Small intestine (tissue), 7 donors: ENCODE data around the gene ABO. TPM values are rescaled to one million over a fixed set of nuclear protein-coding genes. Genes with fewer than 3 reads are reported as not detected.
"Not testable (repeated sequence)": the region's sequence is repeated elsewhere in the genome, so short reads cannot be mapped to it uniquely, and the experiment has no call there.

Source experiments
- DNase-seq, 2 donors: peaks; one replicate each; pipeline versions ENCODE4 v3.0.0 to v3.0.0-alpha.2; 2013
- FAIRE-seq: peaks from 2 replicates; lab custom pipeline; 2012; peaks lifted over from hg19 to GRCh38; lab: Jason Lieb, UNC
- H3K27ac ChIP-seq, 3 donors: one replicate each; pipeline ENCODE4 v1.5.1; 2013; ENCODE audit warnings: low read length in 2 of 3, mild to moderate bottlenecking in 2 of 3, control low read depth in 1 of 3, inconsistent platforms in 1 of 3, low read depth in 1 of 3, moderate library complexity in 1 of 3
- H3K27me3 ChIP-seq, 3 donors: one replicate each; pipeline ENCODE4 v1.6.1; 2013; ENCODE audit warnings: low read length in 3 of 3, inconsistent platforms in 1 of 3; ENCODE audit not compliant: control insufficient read depth in 3 of 3, insufficient read depth in 3 of 3
- H3K36me3 ChIP-seq, 3 donors: one replicate each; pipeline ENCODE4 v1.6.1; 2013; ENCODE audit warnings: low read length in 3 of 3, inconsistent platforms in 1 of 3, low read depth in 1 of 3, mild to moderate bottlenecking in 1 of 3, moderate library complexity in 1 of 3; ENCODE audit not compliant: control insufficient read depth in 3 of 3, insufficient read depth in 2 of 3
- H3K4me1 ChIP-seq, 3 donors: one replicate each; pipeline ENCODE4 v1.6.1; 2013; ENCODE audit warnings: low read length in 2 of 3, inconsistent platforms in 1 of 3, low read depth in 1 of 3, mild to moderate bottlenecking in 1 of 3, moderate library complexity in 1 of 3; ENCODE audit not compliant: control insufficient read depth in 3 of 3, insufficient read depth in 2 of 3
- H3K4me3 ChIP-seq, 3 donors: one replicate each; pipeline ENCODE4 v1.5.1; 2013; ENCODE audit warnings: low read length in 3 of 3, control low read depth in 1 of 3, inconsistent platforms in 1 of 3, low read depth in 1 of 3, mild to moderate bottlenecking in 1 of 3, moderate library complexity in 1 of 3
- H3K9me3 ChIP-seq, 2 donors: one replicate each; pipeline ENCODE4 v1.6.1; 2013; ENCODE audit warnings: low read depth in 1 of 2, low read length in 1 of 2; ENCODE audit not compliant: control insufficient read depth in 2 of 2, insufficient read depth in 1 of 2
- WGBS, 3 donors: extraction: QIAGEN DNeasy Blood & Tissue Kit; methylation state at CpG; one replicate each; pipeline ENCODE4 v1.1.7; 2013; 5-methylcytosine and 5-hydroxymethylcytosine counted together
- polyA plus RNA-seq, 4 donors: library from polyadenylated mRNA; stranded (reverse) in 3 of 4; unstranded in 1 of 4; fragments of 200-250 nt in 3 of 4; fragments of 120-200 nt in 1 of 4; gene quantifications; one replicate each; pipeline versions ENCODE4 v1.2.1 to v1.2.3, GENCODE V29; 2013
- donor health status: healthy with polysubstance abuse.
- donor health status: control.
- donor health status: control.
- donor health status: Bipolar disorder and iron deficiency.
- donor health status: healthy.

Gene ABO
- polyA plus RNA-seq, 4 donors = 9.5 to 46.4 (median 31.9) TPM

- H3K9me3 ChIP-seq, FAIRE-seq, DNase-seq, H3K27me3 ChIP-seq, H3K4me3 ChIP-seq: not testable (repeated sequence)
- Histone ChIP-seq H3K36me3 (peaks cover 0 to 11% (median 2%) of the 10 kb centered on the region in 3 donors), H3K4me1 (peaks cover 3 to 36% (median 4%) of the 10 kb centered on the region in 3 donors), H3K27ac (peak overlapping the region in 2 of 3 donors; percentile 76 to 80)
- WGBS, 3 donors = 73 to 86% (median 81%) methylated on average over 6 of the region's 6 CpGs
These were observed 23.8 kb downstream of the ABO start for GRCh38 chr9:133251221-133251620.

DNA sequence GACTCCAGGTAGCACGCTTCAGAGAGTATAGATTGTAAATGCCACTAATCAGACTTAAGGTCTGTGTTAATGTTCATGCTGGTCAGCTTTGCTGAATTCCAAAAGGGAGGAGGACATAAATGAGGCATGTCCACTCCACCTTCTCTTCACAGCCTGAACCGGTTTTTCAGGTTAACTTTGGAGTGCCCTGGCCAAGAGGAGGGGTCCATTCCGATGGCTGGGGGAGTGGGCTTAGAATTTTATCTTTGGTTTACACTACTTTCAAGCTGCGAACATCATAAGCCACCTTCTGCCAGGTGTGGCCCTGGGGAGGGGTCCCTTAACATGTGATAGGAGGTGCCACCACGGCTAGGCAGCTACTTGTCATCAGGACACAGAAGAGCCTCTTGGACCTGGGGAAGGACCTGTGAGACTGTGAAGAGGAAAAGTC is 24.2 kb downstream of the ABO start:
- peaks cover 3 to 36% (median 4%) of the 10 kb centered on the region in 3 donors for H3K4me1 ChIP-seq
- no peak overlapping the region for H3K4me3 ChIP-seq
- H3K27ac ChIP-seq = peak overlapping the region in 2 of 3 donors; percentile 34 to 37
- peaks cover 2 to 6% of the 10 kb centered on the region in 2 donors for H3K9me3 ChIP-seq
- DNase-seq (peak; percentile 55 to 61), FAIRE-seq (no peak)
- 12 to 57% (median 27%) methylated on average over 5 of the region's 5 CpGs for WGBS, 3 donors
- peaks cover 0 to 8% (median 2%) of the 10 kb centered on the region in 3 donors for H3K36me3 ChIP-seq
- peaks cover 0 to 2% (median 0%) of the 10 kb centered on the region in 3 donors for H3K27me3 ChIP-seq

DNA sequence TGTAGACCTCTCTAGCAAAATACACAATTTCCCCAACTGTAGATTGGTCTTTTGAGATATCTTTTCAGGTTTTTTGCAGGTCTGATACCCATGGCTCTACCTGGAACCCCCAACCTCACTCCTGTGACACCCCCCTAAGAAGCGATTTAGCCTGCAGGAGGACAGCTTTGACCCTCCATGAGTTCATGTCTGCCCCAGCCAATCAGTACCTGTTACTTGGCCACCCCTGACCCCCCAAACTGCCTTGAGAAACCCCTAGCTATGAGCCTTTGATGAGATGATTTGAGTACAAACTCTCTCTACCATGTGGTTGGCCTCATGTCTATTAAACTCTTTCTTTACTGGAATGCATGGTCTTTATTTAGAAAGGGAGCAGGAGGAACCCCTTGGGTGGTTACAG is 25.7 kb downstream of the ABO start:
- no peak for DNase-seq
- WGBS, 3 donors = 76 to 100% (median 100%) methylated on average over 1 of the region's 1 CpG
- FAIRE-seq = no peak
- H3K4me3 ChIP-seq = no peak overlapping the region
- peaks cover 3 to 36% (median 4%) of the 10 kb centered on the region in 3 donors for H3K4me1 ChIP-seq
- H3K27ac ChIP-seq = no peak overlapping the region
- peaks cover under 1 to 5% of the 10 kb centered on the region in 2 donors for H3K9me3 ChIP-seq
- peaks cover 0 to 2% (median 0%) of the 10 kb centered on the region in 3 donors for H3K27me3 ChIP-seq
- H3K36me3 ChIP-seq = peaks cover 0 to 2% (median 2%) of the 10 kb centered on the region in 3 donors

GRCh38 chr9:133248726-133249295 is 26.2 kb downstream of the ABO start:
- peaks cover 0 to under 1% of the 10 kb centered on the region in 2 donors for H3K9me3 ChIP-seq
- H3K27ac ChIP-seq = no peak overlapping the region
- no peak overlapping the region for H3K4me3 ChIP-seq
- peaks cover 0 to 2% (median 0%) of the 10 kb centered on the region in 3 donors for H3K27me3 ChIP-seq
- peaks cover 3 to 36% (median 4%) of the 10 kb centered on the region in 3 donors for H3K4me1 ChIP-seq
- 69 to 80% (median 79%) methylated on average over 8 of the region's 8 CpGs for WGBS, 3 donors
- FAIRE-seq (no peak), DNase-seq (no peak)
- H3K36me3 ChIP-seq = peaks cover 0 to 2% (median 0%) of the 10 kb centered on the region in 3 donors

DNA sequence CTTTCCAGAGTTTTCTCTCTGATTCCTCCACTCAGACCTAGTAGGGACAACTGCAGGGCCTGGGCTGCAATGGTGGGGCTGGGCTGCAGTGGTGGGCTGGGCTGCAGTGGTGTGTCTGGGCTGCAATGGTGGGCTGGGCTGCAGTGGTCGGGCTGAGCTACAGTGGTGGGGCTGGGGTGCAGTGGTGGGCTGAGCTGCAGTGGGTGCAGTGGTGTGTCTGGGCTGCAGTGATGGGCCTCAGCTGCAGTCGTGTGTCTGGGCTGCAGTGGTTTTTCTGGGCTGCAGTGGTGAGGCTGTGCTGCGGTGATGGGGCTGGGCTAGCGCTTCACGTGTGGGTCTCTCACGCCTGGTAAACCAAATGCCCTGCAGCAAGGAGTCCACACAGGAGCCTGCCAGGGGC is 27.4 kb downstream of the ABO start:
- FAIRE-seq (no peak), DNase-seq (no peak)
- peaks cover 0 to 2% (median 0%) of the 10 kb centered on the region in 3 donors for H3K27me3 ChIP-seq
- H3K4me3 ChIP-seq = no peak overlapping the region
- no peaks in the 10 kb centered on the region for H3K9me3 ChIP-seq
- 74 to 86% (median 84%) methylated on average over 6 of the region's 6 CpGs for whole genome bisulfite sequencing, 3 donors
- peaks cover 0 to 28% (median 4%) of the 10 kb centered on the region in 3 donors for H3K4me1 ChIP-seq
- H3K27ac ChIP-seq = no peak overlapping the region
- peaks cover 0 to 2% (median 0%) of the 10 kb centered on the region in 3 donors for H3K36me3 ChIP-seq

- H3K4me3 ChIP-seq = no peak overlapping the region
- DNase-seq (no peak), FAIRE-seq (no peak)
- peaks cover 0 to 2% (median 0%) of the 10 kb centered on the region in 3 donors for H3K27me3 ChIP-seq
- H3K27ac ChIP-seq = no peak overlapping the region
- peaks cover 0 to 2% (median 0%) of the 10 kb centered on the region in 3 donors for H3K36me3 ChIP-seq
- peaks cover 0 to 22% (median 4%) of the 10 kb centered on the region in 3 donors for H3K4me1 ChIP-seq
- H3K9me3 ChIP-seq = no peaks in the 10 kb centered on the region
- 85 to 91% (median 88%) methylated on average over 6 of the region's 6 CpGs for WGBS, 3 donors
These were observed 28.0 kb downstream of the ABO start for GRCh38 chr9:133246991-133247390.

- Histone ChIP-seq H3K9me3 (no peaks in the 10 kb centered on the region), H3K36me3 (peaks cover 0 to 2% (median 0%) of the 10 kb centered on the region in 3 donors), H3K4me3 (no peak overlapping the region), H3K27ac (no peak overlapping the region), H3K4me1 (peaks cover 0 to 18% (median 4%) of the 10 kb centered on the region in 3 donors), H3K27me3 (peaks cover 0 to 2% (median 0%) of the 10 kb centered on the region in 3 donors)
- WGBS, 3 donors = 87 to 92% (median 90%) methylated on average over 16 of the region's 16 CpGs
- no peak for DNase-seq
- no peak for FAIRE-seq
These were observed 28.4 kb downstream of the ABO start for GRCh38 chr9:133246562-133246961.

DNA sequence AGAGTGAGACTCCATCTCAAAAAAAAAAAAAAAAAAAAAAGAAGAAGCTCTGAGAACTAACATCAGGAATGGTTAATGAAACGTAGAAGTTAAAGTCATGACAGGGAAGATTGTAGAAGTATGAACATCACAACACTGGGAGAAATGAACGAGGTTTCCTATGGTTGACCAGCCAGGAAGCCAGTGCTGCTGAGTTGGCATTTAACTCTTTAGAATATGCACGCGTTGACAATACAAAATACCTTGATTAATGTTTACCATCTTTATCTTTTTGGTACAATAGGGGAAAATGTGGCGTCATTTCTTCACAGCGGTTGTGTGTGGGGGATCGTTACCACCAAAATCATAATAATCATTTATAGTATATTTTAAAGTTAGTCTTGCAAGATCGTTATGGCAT is 32.0 kb downstream of the ABO start:
- DNase-seq (no peak), FAIRE-seq (no peak)
- no peak overlapping the region for H3K4me3 ChIP-seq
- no peak overlapping the region for H3K27ac ChIP-seq
- no peaks in the 10 kb centered on the region for H3K9me3 ChIP-seq
- H3K27me3 ChIP-seq = no peaks in the 10 kb centered on the region
- H3K36me3 ChIP-seq = no peaks in the 10 kb centered on the region
- WGBS, 3 donors = 68 to 85% (median 70%) methylated on average over 8 of the region's 8 CpGs
- peaks cover 0 to 10% (median 0%) of the 10 kb centered on the region in 3 donors for H3K4me1 ChIP-seq
